SK-N-MC (cell line): ENCODE data around the gene MPP1.

Experiments used
- EZH2 ChIP-seq: fragments of 200-600 bp; sonication (generic); IDR thresholded peaks from one replicate; pipeline ENCODE4 v1.6.1; 2017; ENCODE audit warnings: antibody characterized with exemption
- FOXP2 ChIP-seq: optimal IDR thresholded peaks from 2 replicates; pipeline ENCODE3; 2011; ENCODE audit warnings: mild to moderate bottlenecking, moderate library complexity; ENCODE audit not compliant: insufficient read depth; ENCODE audit errors: extremely low read length, control extremely low read depth
- POLR2AphosphoS5 ChIP-seq: IDR thresholded peaks from 2 replicates; pipeline ENCODE4 v1.6.1; 2012; ENCODE audit warnings: mild to moderate bottlenecking, low read depth, low read length, borderline replicate concordance

- TF ChIP-seq EZH2 (no peak), POLR2AphosphoS5 (no peak), FOXP2 (no peak)
Observed at GRCh38 chrX:154791939-154792338, 13.3 kb downstream of the MPP1 start.
